NCI-H748 (cell line): Measurements from ENCODE around the gene LECT2.

Experiments used
- DNase-seq: peaks from one replicate; lab custom pipeline; 2025; ENCODE audit not compliant: unreplicated experiment; lab: John Stamatoyannopoulos, UW

The LECT2 gene

DNA sequence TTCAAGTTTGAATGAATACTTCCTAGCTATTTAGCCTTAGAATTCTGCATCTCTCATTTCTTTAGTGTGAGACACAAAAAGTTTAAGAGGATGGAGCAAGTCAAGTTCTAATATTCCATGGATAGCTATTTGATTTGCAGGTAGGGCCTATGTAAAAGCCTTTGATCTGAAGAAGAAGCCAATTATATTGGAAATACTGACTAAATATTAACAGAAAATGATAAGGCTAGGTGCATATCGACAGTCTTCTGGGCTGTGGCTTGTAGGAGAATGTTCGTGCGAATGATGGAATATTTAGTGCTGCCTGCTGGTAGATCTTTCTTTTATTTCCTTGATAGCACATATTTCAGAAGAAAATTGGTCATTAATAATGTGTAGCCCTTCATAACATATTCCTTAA is at the start of gene LECT2:
TSS of gene LECT2 (minus strand) at position 85 of the 400 bp plus-strand sequence. CDS start 150 bp downstream, outside the sequence.
- DNase-seq = no peak

DNA sequence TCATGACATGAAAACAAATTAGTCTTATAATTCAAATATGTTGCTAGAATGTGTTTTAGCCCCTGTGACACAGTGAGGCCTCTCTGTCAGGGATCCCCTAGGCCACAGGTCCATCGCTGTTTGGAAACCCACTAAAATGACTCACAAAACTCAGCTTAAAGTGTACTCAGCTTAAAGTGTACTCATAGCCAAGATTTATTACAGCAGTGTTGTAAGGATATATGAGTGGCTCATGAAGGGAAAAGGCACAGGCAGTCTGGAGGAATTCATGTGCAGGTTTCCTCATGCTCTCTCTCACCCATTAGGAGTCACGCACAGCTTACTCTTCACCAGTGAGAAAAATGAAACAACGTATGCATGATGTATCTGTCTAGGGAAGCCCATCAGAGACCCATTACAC is 49.7 kb upstream of the LECT2 start:
- DNase-seq = no peak

DNA sequence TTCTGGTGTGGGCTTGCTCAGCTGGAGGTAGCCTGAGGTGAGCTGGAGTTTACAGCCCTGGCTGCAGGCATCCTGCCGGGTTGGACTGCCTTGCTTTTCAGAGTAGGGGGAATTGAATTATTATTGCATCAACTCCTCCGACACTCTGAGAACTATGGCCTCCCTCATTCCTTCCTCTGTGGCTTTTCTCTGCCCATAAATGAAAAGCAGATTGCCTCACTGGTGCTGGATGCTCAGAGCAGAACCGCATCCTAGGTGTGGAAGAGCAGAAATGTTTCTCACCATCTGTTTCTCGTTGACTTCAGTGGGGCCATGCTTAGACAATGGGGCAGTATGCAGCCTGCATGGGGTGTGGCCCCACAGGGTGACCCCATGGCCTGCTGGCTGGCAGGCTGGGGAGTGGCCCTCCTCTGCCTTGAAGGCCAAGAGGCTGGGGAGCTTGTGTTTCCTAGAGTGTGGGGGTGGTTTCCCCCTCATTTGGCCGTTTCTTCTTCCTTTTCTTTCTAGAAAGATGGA is 46.7 kb upstream of the LECT2 start:
- DNase-seq = no peak

DNA sequence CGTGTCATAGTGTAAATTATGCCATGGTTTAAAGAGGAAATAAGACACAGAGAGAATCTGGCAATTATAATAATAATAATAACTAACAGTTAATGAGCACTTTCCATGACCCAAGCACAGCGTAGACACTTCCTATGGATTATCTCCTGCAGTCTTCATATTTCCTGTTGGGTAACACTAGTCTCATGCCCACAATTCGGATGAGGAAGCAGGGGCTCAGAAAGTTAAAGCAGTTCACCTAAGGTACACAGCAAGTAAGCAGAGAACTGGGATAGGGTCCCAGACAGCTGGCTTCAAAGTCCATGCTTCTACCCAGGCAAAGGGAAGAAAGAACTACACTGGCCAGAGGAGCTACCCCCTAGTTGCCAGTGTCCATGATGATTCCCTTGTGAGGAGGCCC is 46.1 kb upstream of the LECT2 start:
- no peak for DNase-seq

DNA sequence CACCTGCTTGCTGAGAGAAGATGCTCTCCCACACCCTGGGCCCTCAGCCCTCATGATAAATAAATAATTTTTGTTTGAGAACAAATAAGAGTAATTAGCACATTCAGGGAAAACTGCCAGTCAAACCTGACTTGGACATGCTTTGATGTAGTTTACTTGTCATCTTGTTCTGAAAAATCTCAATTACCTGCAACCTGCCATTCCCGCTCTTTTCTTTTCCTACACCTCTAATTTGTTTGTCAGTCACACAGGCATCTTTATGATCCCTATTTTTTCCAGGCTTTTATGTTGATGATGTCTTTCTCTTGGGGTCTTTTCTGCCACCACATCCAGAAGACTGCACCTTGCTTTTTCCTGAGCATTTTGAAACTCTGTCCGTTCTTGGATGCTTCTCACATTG is 45.4 kb upstream of the LECT2 start:
- no peak for DNase-seq

DNA sequence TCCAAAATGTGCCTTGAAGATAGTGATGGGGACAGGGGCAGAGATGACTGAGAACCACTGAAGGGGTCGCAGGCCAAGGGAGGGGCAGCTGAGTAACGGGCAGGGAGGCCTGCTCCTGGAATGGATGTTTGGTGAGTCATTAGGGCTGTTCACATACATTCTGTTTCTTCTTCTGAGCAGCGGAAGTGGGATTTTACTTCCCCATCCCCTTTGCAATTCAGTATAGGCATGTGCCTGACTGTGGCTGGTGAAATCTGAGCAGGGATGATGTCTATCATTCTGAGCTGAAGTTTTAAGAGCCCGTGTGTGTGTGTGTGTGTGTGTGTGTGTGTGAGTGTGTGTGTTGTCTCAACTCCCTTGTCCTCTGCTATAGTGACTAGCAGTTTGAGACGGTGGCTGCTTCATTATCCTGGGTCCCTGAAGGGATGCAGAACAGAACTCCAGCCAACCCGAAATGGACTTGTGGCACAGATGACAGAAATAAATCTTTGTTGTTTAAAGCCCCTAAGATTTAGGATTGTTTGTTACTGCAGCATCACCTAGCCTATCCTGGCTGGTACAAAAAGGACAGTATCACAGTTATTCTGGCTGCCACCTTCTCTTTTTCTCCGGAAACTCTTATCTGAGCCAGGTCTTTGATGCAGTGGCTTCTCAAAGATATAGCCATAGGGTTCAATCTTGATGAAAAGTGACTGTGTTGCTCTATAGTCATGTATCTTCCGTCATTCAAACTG is 44.8 kb upstream of the LECT2 start:
- DNase-seq = no peak

DNA sequence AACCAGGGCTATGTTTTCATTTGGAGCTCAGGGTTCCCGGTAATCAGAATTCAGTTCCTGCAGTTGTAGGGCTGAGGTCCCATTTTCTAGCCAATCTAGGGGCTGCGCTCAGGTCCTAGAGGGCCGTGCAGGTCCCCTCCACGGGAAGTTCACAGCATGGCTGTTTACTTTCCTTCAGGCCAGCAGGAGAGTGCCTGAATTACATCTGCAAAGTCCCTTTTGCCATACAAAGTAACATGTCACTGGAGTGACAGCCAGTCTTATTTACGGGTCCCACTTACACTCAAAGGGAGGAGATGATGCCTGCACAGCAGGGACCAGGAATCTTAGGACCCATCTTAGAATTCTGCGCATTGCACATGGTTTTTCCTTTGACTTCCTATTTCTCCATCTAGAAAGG is 44.1 kb upstream of the LECT2 start:
- no peak for DNase-seq

DNA sequence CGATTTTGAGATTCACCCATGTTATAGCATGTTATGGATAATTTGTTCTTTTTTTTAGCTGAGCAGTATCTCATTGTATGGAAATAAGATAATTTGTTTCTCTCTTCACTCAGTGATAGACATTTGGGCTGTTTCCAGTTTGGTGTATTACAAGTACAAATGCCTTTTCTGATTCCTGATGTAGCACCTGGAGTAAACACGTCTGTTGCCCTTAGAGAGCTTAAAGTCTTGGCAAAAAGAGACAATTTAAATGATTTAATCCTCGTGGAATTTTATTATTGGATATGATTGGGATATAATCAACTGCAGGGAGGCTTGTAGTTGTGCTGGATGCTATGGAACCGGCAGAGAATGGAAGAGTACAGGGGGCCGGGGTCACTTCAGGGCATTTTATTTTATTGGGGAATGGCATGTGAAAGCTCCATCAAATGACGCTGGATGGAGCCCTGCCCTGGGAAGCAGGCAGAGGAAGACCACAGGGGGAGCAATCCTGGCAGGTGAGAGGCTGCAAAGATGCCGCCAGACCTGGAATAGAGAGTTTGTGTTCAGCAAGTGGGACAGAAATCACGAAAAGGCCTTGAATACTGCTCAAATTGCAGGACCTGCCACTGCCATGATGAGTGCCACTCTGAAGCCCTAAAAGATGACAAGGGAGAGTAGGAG is 43.0 kb upstream of the LECT2 start:
- no peak for DNase-seq

DNA sequence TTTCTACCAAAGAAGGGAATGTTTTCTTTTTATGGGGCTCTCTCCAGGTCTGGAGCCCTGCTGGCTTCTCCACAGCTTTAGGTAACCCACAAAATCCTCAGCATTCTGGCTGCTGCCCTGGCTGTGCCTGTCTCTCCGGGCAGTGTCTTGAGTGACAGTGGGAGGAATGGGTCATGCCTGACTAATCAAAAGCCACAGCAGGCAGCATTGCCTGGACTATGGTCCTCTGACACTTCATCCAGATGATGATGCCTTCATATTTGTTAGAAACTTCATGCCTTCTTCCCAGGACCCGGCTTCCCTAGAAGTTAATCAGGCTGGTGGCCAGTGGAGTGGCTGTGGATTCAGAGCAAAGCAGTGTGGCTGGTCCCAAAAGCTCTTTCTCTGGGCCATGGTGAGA is 41.8 kb upstream of the LECT2 start:
- DNase-seq = no peak

DNA sequence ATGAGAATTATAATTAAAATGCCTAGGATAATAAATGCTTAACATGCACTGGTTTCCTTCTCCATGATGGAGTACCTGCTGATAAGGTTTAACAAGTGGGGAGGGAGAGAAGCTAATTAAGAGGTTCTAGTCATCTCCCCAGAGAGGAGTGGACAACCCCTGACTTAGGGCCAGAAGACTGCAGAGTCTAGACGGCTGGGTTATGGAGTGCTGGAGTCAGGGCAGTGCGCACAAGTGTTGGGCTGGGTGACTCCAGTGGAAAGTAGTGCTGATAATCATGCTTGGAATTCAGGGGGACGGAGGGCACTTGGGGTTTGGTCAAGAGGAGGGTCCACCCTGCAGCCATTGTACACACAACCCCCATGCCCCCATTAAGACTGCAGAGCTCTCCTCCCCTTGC is 41.2 kb upstream of the LECT2 start:
- no peak for DNase-seq

DNA sequence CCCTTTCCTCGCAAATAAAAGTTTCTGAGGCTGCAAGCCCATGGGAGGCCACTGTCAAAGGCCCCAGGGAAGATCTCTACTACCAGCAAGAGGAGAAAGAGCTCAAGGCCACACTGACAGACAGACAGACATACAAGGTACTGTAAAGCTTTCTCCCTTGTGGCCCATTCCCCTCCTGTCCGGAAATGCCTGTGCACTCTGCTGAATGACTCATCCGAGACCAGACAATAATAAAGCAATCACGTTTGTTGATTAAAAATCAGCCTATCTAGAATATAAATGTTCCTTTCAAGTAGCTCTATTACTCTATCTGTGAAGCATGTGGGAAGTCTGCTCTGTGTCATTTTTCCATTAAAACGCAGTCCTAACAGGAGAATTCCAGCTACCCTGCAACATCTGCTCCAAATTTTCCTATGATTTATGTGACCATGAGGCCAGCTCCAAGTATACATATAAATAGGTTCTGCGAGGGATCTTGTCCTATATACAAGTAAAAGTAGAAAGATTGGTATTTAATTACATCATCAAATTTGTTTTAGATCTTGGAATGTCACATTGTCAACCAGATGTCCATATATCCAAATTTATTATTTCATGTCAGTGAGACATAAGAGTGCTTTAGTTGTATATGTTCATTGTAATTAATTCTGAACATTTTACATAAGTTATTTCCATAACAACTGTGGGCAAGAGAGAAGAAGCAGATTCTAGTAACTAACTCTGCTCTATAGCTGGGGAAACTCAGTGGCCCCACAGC is 39.3 kb upstream of the LECT2 start:
- DNase-seq = no peak

DNA sequence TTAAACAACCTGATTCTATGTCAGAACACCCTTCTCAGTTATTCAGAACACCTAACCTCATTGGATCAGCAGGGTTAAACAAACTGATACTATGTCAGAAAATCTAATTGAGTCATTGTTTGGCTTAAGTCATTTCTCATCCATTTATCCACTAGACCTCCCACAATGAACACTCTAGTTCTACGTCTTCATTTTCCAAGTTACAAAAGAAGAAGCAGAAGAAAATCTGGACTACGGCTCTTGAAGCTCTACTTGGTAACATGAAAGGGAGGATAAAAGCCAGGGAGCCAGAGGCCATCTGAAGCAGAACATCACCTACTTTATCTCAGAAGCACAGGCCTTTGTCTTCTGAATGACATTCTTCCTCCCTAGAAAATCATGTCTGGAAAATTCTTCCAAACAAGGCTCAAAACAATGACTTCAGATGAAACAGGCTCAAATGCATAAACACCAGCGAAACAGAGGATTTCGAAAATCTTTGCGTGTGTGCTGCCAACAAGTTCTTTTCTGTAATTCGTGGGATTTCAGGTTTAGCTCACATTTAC is 38.6 kb upstream of the LECT2 start:
- DNase-seq = no peak

DNA sequence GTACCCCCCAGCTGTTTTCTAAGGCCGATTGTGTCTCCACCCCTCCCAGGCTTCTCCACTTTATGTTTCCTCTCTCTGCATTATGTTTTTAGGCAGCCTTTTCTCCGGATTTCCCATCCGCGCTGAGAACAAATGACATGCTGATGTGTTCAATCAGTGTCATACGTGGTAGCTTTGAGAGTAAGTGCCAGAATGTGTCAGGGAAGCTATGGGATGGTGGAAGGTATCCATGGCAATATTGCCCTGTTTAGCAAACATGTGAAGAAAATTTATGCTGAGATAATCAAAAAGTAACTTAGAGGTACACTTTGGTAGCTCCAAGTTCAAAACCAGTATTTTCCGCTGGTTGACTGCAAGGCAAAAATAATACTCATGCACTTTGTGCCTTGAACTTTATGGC is 36.6 kb upstream of the LECT2 start:
- no peak for DNase-seq

DNA sequence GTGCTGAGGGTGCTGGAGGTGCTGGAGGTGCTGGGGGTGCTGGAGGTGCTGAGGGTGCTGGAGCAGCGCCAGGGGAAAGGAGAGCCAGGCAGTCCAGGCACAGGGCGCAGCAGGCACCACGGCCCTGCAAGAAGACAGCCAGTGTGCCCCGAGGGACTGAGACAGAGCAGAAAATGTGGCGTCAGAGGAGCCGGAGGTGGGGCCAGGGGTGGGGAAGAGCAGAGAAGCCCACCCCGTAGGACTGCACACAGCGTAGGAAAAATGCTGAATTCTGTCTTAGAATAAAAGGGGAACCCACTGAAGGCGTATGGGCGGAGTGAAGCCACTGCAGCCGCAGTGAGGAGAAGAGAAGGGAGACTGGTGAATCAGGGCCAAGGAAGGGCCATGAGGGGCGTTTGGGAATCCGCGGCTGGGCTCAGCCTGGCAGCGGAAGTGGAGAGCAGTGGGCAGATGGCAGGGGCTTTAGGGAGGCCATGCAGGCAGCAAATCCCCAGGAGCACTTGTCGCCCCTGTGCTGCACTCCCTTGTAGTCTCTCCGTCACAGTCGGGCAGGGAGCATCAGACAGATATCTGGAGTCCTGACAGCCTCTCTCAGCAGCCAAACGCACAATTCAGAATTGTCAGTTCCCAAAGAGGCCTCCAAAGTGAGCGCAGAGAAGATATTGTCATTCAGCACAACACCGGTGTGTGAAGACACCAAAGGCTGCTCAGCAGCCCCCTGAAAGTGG is 35.9 kb upstream of the LECT2 start:
- DNase-seq = no peak

DNA sequence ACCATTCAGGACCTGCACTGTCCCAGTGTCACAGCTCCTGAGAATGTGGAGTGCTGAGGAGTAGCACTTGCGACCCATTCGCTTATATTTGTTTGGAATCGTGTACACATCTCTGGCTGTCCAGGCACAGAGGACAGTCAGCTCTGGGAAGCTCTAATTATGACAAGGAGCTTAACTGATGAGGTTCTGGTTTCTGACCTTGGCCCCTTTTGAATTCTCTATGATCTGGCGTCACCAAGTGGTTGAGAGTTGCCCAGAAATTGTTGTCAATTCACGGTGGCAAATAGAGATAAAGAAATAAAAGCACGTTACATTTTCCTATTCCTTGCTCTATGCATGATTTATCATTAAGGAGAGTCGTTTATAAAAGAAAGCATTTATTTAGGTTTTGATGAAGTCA is 34.9 kb upstream of the LECT2 start:
- no peak for DNase-seq

DNA sequence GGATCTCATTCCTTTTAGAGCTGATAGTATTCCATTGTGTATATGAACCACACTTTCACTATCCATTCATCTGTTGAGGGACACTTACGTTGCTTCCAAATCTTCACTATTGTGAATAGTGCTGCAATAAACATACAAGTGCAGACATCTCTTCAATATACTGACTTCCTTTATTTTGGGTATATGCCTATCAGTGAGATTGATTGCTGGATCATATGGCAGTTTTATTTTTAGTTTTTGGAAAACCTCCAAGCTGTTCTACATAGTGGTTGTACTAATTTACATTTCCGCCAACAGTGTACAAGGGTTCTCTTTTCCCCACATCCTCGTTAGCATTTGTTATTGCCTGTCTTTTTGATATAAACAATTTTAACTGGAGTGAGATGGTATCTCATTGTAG is 33.8 kb upstream of the LECT2 start:
- DNase-seq = no peak

DNA sequence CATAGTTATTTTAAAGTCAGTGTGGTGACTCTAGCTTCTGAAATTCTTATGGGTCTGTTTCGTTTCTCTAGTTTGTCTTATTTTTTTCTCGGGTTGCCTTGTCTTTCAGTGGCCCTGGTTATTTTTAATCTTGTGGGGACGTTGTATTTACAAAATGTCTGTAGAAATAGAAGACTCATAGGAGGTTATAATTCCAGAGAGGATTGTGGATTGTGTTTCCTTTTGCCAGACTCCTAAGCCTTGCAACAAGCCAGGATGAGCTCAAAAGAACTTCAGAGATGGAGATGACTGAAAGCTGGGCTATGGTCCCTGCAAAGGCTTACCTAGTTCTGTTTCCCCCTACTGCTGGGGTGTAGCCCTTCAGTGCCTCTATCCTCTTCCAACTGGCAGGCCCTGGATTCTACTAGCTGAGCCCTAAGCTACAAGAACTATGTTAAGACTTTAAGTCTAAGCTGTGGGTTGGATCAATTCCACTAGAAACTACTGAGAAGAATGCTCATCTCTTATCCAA is 32.2 kb upstream of the LECT2 start:
- no peak for DNase-seq

DNA sequence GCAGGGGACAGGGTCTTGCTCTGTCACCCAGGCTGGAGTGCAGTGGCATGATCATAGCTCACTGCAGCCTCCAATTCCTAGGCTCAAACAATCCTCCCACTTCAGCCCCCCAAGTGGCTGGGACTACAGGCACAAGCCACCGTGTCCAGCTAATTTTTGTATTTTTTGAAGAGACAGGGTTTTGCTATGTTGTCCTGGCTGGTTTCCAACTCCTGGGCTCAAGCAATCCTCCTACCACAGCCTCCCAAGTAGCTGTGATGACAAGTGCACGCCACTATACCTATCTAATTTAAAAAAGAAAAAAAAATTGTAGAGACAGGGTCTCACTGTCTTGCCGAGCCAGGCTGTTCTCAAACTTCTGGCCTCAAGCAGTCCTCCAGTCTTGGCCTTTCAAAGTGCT is 31.6 kb upstream of the LECT2 start:
- no peak for DNase-seq

DNA sequence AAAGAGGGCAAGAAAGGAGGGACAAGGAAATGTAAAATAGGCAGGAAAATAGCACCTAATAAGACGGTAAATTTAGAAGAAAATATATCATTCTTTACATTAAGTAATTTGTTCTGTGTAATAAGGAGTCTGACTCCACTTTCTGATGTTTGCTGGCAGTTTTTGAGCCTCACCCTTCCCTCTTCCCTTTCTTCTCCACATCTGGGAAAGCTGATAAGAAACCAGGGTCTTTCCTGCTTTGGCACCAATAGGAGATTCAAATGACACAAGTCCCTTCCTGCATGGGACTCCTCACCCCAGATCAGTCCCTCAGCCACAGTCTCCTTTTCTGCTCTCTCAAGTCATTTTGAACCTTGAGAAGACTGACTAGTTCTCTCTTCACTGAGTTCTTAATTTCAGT is 31.2 kb upstream of the LECT2 start:
- no peak for DNase-seq

DNA sequence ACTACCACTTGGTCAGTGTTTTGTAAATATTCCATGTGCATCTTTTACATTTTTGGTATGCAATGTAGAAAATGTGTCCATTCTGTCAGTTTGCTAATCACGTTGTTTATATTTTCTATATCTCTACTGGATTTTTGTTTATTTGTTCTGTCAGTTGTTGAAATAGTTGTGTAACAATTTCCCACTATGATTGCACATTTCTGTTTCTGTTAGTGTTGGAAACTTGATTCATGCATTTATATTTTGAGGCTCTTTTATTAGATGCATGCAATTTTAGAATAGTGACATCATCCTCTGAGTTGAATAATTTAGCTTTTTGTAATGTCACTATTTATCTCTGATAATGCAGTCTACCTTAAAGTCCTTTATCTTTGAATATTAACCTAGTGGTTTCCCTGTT is 25.8 kb upstream of the LECT2 start:
- no peak for DNase-seq

DNA sequence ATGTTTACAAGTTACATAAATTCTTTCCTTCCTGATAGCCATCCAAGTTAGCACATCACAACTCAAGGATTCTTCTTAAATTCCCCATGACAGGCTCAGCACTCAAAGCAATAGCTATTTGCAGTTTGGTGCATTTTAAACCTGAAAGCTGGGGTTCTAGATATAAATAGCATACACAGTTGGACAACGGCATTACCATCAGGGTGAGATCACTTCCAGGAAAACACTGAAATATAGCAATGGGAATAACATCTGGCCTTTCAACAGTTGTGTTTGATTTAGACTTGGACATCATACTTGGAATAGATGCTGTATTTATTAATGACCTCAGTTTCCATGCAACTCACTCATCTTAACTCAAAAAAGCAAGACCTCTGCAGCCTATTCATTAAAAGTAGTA is 24.7 kb upstream of the LECT2 start:
- no peak for DNase-seq
